ENCODE measurements around the gene SLC12A6.
"Not testable (repeated sequence)": the region's sequence is repeated elsewhere in the genome, so short reads cannot be mapped to it uniquely, and the experiment has no call there.

Gene SLC12A6

DNA sequence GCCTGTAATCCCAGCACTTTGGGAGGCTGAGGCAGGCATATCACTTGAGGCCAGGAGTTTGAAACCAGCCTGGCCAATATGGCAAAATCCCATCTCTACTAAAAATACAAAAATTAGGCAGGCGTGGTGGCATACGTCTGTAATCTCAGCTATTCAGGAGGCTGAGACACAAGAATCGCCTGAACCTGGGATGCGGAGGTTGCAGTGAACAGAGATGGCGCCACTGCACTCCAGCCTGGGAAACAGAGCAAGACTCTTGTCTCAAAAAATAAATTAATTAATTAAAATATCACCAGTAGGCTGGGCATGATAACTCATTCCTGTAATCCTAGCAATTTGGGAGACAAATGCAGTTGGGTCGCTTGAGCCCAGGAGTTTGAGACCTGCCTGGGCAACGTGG lies 144.3 kb downstream of the SLC12A6 start:
- DNase-seq (ENCODE audit: low spot score), result not testable (repeated sequence)

- DNase-seq (ENCODE audit: low spot score), result no peak
Measured at GRCh38 chr15:34188711-34189110, 148.9 kb downstream of the SLC12A6 start.

DNA sequence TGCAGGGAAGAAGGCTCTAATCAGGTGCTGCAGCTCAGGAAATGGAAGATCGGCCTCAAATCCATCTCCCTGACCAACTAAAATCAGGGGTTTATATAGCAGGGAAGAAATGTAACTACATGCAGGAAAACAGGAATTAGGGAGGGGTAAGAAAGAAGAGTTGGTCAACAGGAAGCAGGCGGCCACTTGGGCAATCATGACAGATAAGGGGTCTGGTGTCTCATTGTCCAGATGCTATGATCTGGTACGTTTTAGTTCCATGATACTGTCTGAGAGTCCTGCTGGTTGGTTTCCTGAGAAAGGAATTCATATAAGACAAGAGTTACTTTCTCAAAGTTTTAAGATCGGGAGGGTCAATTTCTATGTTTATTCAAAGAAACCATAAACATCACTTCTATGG lies 151.9 kb downstream of the SLC12A6 start:
- DNase-seq (ENCODE audit: low spot score), result no peak

DNA sequence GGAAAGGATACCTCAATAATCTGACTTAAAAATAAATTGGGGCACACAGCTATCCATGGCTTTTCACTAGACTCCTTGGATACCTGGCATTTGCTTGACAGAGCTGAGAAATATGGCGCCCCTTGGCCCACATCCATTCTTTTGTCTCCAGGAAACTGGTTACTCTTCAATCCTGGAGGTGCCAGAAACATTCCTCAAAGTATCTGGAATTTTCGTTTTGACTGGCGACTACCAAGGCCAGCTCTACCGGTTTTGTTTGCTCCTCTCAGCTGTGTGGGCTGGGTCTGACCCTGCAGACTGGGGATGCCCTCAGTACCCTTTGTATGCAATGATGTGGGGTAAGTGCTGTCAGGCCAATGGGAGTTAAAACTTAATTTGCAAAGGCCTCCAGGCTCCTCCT lies 154.6 kb downstream of the SLC12A6 start:
- no peak for DNase-seq (ENCODE audit: low spot score)

Measured in hematopoietic multipotent progenitor cell treated with erythropoietin and hydrocortisone succinate and interleukin-3 and kit ligand, for 15 days (in vitro differentiated cells).